Right lung (tissue), 5 donors: ENCODE data around the gene DUT. TPM values are rescaled to one million over a fixed set of nuclear protein-coding genes. Genes with fewer than 3 reads are reported as not detected.

Experiments used
- polyA plus RNA-seq, 5 donors: library from polyadenylated mRNA; unstranded; fragments of 120-200 nt; gene quantifications; one replicate each; pipeline versions ENCODE4 v1.2.1 to v1.2.3, GENCODE V29; 2013; ENCODE audit warnings: inconsistent platforms in 1 of 5, low replicate concordance in 1 of 5; ENCODE audit not compliant: insufficient read length in 5 of 5, insufficient read depth in 1 of 5

The DUT gene
- polyA plus RNA-seq, 5 donors = 141 to 186 (median 171) TPM

Other genes with a start within 250 kb of the DUT start
- gene SLC24A5, start 210.4 kb upstream of the DUT start, polyA plus RNA-seq = under 1 TPM in 2 of 5 donors, not detected in 3; 0.31 to 0.66 TPM
- 10 to 100 TPM; 33.1 to 68.8 (median 60.8) TPM for gene MYEF2, start 153.1 kb upstream of the DUT start, polyA plus RNA-seq
- gene CTXN2, start 139.8 kb upstream of the DUT start, polyA plus RNA-seq = not detected
- gene SLC12A1, start 125.1 kb upstream of the DUT start, polyA plus RNA-seq = 1 to 10 TPM in 1 of 5 donors, under 1 TPM in 4; 0.06 to 2.6 (median 0.29) TPM